ENCODE results near the gene CCT3. TPM values are rescaled to one million over a fixed set of nuclear protein-coding genes. Genes with fewer than 3 reads are reported as not detected.

The CCT3 gene
- 373 to 439 TPM (median 401 TPM) in 5 replicates for total RNA-seq (2022; extraction: Qiagen RNA extraction)

DNA sequence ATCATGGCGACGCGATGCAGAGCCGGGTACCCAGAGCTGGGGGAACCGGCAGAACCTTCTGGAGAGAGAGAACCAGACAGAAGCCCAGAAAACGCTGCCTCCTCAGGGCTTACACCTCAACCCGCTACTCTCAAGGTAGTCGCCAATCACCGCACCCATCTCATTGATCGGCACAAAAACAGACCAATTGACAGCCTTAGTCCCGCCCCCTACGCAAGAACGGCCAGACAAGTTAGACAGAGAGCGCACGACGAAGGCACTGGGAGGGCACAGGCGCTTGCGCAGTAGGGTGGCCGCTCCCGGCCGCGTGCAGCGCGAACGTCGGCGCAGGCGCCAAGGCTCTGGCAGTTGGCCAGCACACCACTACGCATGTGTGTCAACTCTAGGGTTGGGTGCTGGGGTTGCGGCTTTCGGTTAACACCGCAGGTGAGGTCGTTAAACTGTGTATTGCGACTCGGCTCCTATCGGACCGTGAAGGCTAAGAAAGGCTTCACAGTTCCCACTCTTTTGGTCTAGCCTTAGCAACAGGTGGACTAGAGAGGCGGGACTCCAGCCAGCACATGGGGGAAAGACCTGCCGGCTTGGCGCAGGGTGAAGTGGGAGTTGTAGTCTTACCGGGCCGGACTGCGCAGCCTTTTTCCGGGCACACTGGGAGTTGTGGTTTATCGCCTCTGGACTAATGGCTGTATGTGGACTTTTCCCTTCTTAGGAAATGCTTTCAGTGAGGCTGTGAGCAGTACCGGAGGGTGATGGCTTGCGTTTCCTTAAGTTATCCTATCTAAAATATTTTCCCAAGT is at the start of gene CCT3, which contains the start of gene TSACC:
Gene CCT3, minus strand, starts transcription at position 113 of the 797 bp plus-strand sequence. Its CDS starts 108 bp downstream, at position 5.
Gene TSACC, plus strand, starts transcription at position 347 of the 797 bp plus-strand sequence. CDS start 1,232 bp downstream, outside the sequence.

DNA sequence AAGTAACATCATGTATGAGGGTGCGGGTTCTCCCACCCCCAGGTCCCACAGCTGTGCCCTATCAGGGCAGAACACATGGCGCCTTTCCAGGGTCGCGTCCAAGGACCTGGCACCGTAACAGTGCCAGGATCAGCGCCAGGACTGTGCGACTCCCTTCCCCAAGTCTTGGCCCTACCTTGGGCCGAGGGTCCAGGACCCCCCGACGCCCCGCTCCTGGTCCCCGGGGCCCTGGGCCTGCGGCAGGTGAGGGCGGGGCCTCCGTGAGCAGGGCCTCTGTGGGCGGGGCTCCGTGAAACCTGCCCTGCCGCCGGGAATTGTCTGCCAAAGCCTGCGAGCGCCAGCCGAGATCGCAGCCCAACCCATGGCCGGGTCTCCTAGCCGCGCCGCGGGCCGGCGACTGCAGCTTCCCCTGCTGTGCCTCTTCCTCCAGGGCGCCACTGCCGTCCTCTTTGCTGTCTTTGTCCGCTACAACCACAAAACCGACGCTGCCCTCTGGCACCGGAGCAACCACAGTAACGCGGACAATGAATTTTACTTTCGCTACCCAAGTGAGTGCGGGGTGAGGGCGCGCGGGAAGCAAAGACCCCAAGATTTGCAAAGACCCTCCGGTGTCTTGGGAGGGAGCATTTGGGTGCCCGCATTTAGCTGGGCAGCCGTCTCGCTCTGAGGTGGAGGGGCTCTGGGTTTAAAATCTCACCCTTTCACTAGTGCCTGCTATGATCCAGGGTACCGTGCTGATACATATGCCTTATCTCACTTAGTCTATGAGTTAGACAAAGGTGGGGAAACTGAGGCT is 31.0 kb upstream of the CCT3 start, which contains the start of gene RHBG:
Gene RHBG, plus strand, starts transcription at position 323 of the 796 bp plus-strand sequence. Its CDS starts 39 bp downstream, at position 362.

DNA sequence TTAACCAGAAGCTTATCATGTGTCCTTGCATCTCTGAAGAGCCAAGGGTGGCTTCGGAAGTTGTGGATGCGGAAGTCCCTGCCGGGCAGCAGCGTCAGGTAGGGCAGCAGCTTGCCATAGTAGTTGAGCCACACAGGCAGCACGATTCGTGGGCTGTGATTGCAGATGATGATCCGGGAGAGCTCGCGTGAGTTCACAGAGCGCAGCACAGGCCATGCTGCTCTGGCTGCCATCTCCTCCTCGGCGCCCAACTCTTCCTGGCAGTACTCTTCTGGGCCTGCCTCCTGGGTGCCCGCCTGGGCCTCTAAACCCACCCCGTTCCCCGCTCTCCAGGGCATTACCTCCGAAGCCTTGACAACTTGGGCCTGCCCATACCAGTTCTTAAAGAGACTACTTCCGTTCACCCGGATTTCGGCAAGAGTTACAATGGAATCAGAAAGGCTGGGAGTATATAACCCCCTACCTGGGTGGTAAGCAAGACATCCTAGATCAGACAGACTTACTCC is 39.2 kb downstream of the CCT3 start, which contains the start of gene VHLL:
Gene VHLL, minus strand, starts transcription at position 456 of the 506 bp plus-strand sequence. Its CDS starts 118 bp downstream, at position 338.

DNA sequence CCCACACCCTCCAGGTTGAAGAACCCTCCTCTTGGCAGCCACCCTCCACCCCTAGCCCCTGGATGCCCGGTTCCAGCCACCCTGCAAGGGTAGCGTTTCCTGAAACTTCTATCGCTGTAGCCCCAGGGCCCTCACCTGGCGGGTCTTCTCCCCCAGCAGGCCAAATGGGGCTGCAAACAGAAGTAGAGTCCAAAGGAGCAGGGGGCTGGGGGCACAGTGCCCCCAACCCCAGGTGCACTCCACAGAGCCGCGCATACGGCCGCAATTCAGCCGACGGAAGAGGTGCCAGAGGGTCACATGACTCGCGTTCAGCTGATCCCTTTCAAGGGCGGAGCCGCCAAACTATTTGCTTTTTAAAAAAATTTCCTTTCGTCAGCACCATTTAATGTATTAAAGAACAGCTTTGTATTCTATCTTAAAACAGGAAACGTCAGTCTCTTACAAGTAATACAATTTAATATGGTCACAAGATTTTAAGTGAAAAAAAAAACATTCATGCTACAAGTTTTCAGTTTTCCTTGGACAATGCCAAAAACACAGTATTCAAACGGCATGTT is 42.6 kb downstream of the CCT3 start, which contains the start of gene GLMP:
Gene GLMP, minus strand, starts transcription at position 289 of the 557 bp plus-strand sequence. Its CDS starts 34 bp downstream, at position 255.

DNA sequence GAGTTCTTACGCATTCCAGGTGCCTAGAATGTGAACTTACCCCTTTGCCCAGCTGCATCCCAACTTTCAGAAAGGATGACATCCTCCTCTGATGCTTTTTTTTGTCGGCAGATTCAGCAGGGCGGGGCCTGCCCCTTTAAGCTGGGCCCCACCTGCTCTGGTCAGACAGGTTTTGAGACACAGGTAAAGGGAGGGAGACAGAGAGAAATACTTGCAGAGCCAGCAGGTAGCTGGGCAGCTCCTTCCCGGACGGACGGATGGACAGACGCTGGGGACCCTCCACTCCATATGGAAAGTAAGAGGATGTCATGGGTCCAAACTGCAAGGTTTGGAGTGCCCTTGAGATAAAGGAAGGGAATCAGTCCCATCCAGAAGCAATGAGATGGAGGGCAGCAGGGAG is 54.0 kb downstream of the CCT3 start, which contains the start of gene TMEM79:
Gene TMEM79, plus strand, starts transcription at position 214 of the 400 bp plus-strand sequence. CDS start 902 bp downstream, outside the sequence.

DNA sequence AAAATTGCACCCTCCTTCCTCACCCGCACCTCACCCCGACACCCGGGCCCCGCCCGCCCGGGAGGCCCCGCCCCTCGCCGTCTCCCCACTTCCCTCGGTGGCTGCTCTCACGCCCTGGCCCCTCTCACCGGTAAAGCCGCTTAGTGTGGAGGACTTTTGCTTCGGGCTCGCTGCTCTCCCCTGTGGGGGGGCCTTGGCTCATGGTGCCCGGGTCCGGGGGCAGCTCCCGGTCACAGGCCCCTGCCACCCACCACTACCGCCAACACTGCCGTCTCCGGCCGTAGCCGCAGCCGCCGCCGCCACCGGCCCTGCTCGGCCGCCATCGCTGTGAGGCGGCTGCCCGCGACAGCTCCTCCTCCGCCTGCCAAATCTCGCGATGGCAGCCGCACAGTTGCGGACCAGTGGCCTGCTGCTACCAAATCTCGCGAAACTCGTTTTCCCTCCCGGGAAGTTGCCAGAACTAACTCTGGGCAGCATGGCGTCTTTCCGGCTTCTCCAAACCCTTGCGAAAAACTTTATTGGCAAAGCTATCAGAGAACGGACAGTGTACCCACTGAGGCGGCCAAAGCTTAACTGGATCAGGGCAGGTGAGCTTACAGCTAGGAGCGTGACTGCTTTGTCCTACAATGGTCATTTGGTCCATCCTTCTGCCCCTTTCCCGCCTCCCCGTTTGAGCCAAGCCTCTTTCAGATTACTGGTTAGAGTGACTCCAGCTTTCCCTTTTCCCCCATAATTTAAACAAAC is 55.4 kb downstream of the CCT3 start, which contains the start of gene SMG5:
Gene SMG5, minus strand, starts transcription at position 347 of the 744 bp plus-strand sequence. Its CDS starts 145 bp downstream, at position 202.

Other genes with a start within 250 kb of the CCT3 start
- 697 to 752 TPM (median 725 TPM) in 5 replicates for gene LMNA, start 223.6 kb downstream of the CCT3 start, total RNA-seq (2022; extraction: Qiagen RNA extraction)
- 0.36 to 0.43 TPM (median 0.40 TPM) in 5 replicates for gene SEMA4A, start 184.7 kb downstream of the CCT3 start, total RNA-seq (2022; extraction: Qiagen RNA extraction)
- gene SLC25A44, start 144.2 kb downstream of the CCT3 start, total RNA-seq (2022; extraction: Qiagen RNA extraction): 25.7 to 32.0 TPM (median 27.0 TPM) in 5 replicates
- 47.7 to 63.9 TPM (median 60.3 TPM) in 5 replicates for gene PMF1, start 125.3 kb downstream of the CCT3 start, total RNA-seq (2022; extraction: Qiagen RNA extraction)
- gene BGLAP, start 96.1 kb downstream of the CCT3 start, total RNA-seq (2022; extraction: Qiagen RNA extraction): 0.16 to 0.62 TPM (median 0.30 TPM) in 3 of 5 replicates, not detected in the others
- 2.7 to 4.3 TPM (median 3.3 TPM) in 5 replicates for gene PAQR6, start 90.2 kb downstream of the CCT3 start, total RNA-seq (2022; extraction: Qiagen RNA extraction)
- 41.9 to 46.8 TPM (median 43.0 TPM) in 5 replicates for gene SMG5, start 55.5 kb downstream of the CCT3 start, total RNA-seq (2022; extraction: Qiagen RNA extraction)
- 7.4 to 8.6 TPM (median 7.5 TPM) in 5 replicates for gene TMEM79, start 54.0 kb downstream of the CCT3 start, total RNA-seq (2022; extraction: Qiagen RNA extraction)
- 36.3 to 48.1 TPM (median 45.0 TPM) in 5 replicates for gene GLMP, start 42.6 kb downstream of the CCT3 start, total RNA-seq (2022; extraction: Qiagen RNA extraction)
- gene VHLL, start 39.0 kb downstream of the CCT3 start, total RNA-seq (2022; extraction: Qiagen RNA extraction): not detected in 5 replicates
- 1.7 to 2.8 TPM (median 2.1 TPM) in 5 replicates for gene TSACC, start 234 bp upstream of the CCT3 start, total RNA-seq (2022; extraction: Qiagen RNA extraction)
- 0.09 TPM in 1 of 5 replicates, not detected in the others for gene RHBG, start 30.9 kb upstream of the CCT3 start, total RNA-seq (2022; extraction: Qiagen RNA extraction)
- 23.9 to 32.3 TPM (median 27.1 TPM) in 5 replicates for gene MEF2D, start 162.5 kb upstream of the CCT3 start, total RNA-seq (2022; extraction: Qiagen RNA extraction)
- gene IQGAP3, start 234.3 kb upstream of the CCT3 start, total RNA-seq (2022; extraction: Qiagen RNA extraction): 13.4 to 17.9 TPM (median 16.5 TPM) in 5 replicates
- not detected in 5 replicates for gene TTC24, start 241.4 kb upstream of the CCT3 start, total RNA-seq (2022; extraction: Qiagen RNA extraction)